HL-60 (cell line): ENCODE data around the gene SAMD10.

Experiments
- CTCF ChIP-seq: IDR thresholded peaks from one replicate; pipeline ENCODE4 v1.5.1; 2011; ENCODE audit warnings: low read length, control low read depth, inconsistent platforms; ENCODE audit not compliant: insufficient read depth
- POLR2AphosphoS5 ChIP-seq: IDR thresholded peaks from 2 replicates; pipeline ENCODE4 v1.6.1; 2012; ENCODE audit warnings: low read depth
- TF ChIP-seq, protein P1 (sequence below): IDR thresholded peaks from 2 replicates; pipeline ENCODE4 v1.6.1; 2012; ENCODE audit warnings: low read depth; ENCODE audit not compliant: insufficient replicate concordance

DNA sequence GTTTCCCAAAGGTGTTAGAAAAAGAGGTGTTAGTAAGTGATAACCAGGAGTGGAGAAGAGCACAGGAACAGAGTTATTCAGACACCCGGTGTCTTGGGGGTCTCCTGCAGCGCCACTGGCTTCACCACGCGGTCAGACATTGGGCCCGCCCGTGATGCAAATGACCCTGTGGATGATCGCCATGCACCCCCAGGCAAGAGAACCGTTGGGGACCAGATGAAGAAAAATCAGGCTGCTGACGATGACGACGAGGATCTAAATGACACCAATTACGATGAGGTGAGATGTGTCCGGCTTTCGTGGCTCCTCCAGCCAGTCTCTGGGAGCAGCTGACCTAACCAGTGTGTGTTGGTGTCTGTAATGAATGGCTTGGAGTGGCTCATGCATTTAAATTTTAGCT lies 3.5 kb upstream of the SAMD10 start:
- TF ChIP-seq, protein P1, sequence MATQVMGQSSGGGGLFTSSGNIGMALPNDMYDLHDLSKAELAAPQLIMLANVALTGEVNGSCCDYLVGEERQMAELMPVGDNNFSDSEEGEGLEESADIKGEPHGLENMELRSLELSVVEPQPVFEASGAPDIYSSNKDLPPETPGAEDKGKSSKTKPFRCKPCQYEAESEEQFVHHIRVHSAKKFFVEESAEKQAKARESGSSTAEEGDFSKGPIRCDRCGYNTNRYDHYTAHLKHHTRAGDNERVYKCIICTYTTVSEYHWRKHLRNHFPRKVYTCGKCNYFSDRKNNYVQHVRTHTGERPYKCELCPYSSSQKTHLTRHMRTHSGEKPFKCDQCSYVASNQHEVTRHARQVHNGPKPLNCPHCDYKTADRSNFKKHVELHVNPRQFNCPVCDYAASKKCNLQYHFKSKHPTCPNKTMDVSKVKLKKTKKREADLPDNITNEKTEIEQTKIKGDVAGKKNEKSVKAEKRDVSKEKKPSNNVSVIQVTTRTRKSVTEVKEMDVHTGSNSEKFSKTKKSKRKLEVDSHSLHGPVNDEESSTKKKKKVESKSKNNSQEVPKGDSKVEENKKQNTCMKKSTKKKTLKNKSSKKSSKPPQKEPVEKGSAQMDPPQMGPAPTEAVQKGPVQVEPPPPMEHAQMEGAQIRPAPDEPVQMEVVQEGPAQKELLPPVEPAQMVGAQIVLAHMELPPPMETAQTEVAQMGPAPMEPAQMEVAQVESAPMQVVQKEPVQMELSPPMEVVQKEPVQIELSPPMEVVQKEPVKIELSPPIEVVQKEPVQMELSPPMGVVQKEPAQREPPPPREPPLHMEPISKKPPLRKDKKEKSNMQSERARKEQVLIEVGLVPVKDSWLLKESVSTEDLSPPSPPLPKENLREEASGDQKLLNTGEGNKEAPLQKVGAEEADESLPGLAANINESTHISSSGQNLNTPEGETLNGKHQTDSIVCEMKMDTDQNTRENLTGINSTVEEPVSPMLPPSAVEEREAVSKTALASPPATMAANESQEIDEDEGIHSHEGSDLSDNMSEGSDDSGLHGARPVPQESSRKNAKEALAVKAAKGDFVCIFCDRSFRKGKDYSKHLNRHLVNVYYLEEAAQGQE = no peak
- TF ChIP-seq CTCF (no peak), POLR2AphosphoS5 (no peak)
